GM19328 (cell line): Measurements from ENCODE around the gene ADGRV1.
"Not testable (repeated sequence)": the region's sequence is repeated elsewhere in the genome, so short reads cannot be mapped to it uniquely, and the experiment has no call there.

Experiments
- ATAC-seq: cut with Tn5 transposase; IDR thresholded peaks from one replicate; pipeline ENCODE4 v1.9.1; 2021; ENCODE audit warnings: mild to moderate bottlenecking, moderate library complexity; ENCODE audit not compliant: unreplicated experiment

The ADGRV1 gene

GRCh38 chr5:90894866-90895420 lies 336.3 kb downstream of the ADGRV1 start:
- ATAC-seq = no peak

- no peak for ATAC-seq
Observed at GRCh38 chr5:90897618-90898017, 339.0 kb downstream of the ADGRV1 start.

- ATAC-seq = no peak
Observed at GRCh38 chr5:90898326-90899013, 339.9 kb downstream of the ADGRV1 start.

- ATAC-seq = no peak
Observed at GRCh38 chr5:90899014-90899604, 340.5 kb downstream of the ADGRV1 start.

- ATAC-seq = no peak
Observed at GRCh38 chr5:90901261-90901660, 342.7 kb downstream of the ADGRV1 start.

- no peak for ATAC-seq
Observed at GRCh38 chr5:90902170-90902569, 343.6 kb downstream of the ADGRV1 start.

GRCh38 chr5:90902651-90903386 lies 344.2 kb downstream of the ADGRV1 start:
- ATAC-seq = no peak

GRCh38 chr5:90909101-90909503 lies 350.5 kb downstream of the ADGRV1 start:
- no peak for ATAC-seq

GRCh38 chr5:90909940-90910339 lies 351.3 kb downstream of the ADGRV1 start:
- ATAC-seq = no peak

GRCh38 chr5:90911169-90911568 lies 352.6 kb downstream of the ADGRV1 start:
- no peak for ATAC-seq

- no peak for ATAC-seq
Observed at GRCh38 chr5:90912476-90912875, 353.9 kb downstream of the ADGRV1 start.

- ATAC-seq = no peak
Observed at GRCh38 chr5:90915393-90915792, 356.8 kb downstream of the ADGRV1 start.

GRCh38 chr5:90916947-90917800 lies 358.6 kb downstream of the ADGRV1 start:
- no peak for ATAC-seq

GRCh38 chr5:90917928-90918668 lies 359.5 kb downstream of the ADGRV1 start:
- ATAC-seq = no peak

- ATAC-seq = no peak
Observed at GRCh38 chr5:90921418-90921973, 362.9 kb downstream of the ADGRV1 start.

GRCh38 chr5:90924222-90924621 lies 365.6 kb downstream of the ADGRV1 start:
- not testable (repeated sequence) for ATAC-seq

- ATAC-seq = not testable (repeated sequence)
Observed at GRCh38 chr5:90929013-90929839, 370.6 kb downstream of the ADGRV1 start.

GRCh38 chr5:90930062-90930461 lies 371.5 kb downstream of the ADGRV1 start:
- no peak for ATAC-seq
